Left lung (tissue), 10 donors: ENCODE data around the gene TMEM94. TPM values are rescaled to one million over a fixed set of nuclear protein-coding genes. Genes with fewer than 3 reads are reported as not detected.

Experiments used
- ATAC-seq: fragments of 200-7000 bp; cut with Tn5 transposase; one replicate; pipeline ENCODE4 v1.9.1; 2020; ENCODE audit warnings: moderate library complexity
- DNase-seq, 4 donors: peaks; one replicate each; pipeline ENCODE4 v3.0.0-alpha.2; 2013 to 2020
- H3K27ac ChIP-seq, 2 donors: fragments of 200-600 bp; sonication (generic) in 1 of 2; one replicate each; pipeline versions ENCODE4 v1.5.0 to v1.8.0; 2020 to 2021
- H3K27me3 ChIP-seq, 2 donors: fragments of 200-600 bp; sonication (generic) in 1 of 2; one replicate each; pipeline versions ENCODE4 v1.5.0 to v1.8.0; 2020 to 2021
- H3K36me3 ChIP-seq, 2 donors: fragments of 200-600 bp; sonication (generic) in 1 of 2; one replicate each; pipeline versions ENCODE4 v1.5.0 to v1.8.0; 2020 to 2021
- H3K4me1 ChIP-seq, 2 donors: fragments of 200-600 bp; one replicate each; pipeline ENCODE4 v1.8.0; 2021
- H3K4me3 ChIP-seq, 2 donors: fragments of 200-600 bp; sonication (generic) in 1 of 2; one replicate each; pipeline versions ENCODE4 v1.5.0 to v1.8.0; 2020 to 2021; ENCODE audit warnings: mild to moderate bottlenecking in 1 of 2
- H3K9me3 ChIP-seq, 2 donors: fragments of 200-600 bp; sonication (generic) in 1 of 2; one replicate each; pipeline versions ENCODE4 v1.5.0 to v1.8.0; 2020 to 2021
- CTCF ChIP-seq, 2 donors: fragments of 200-600 bp; sonication (generic) in 1 of 2; IDR thresholded peaks; one replicate each; pipeline versions ENCODE4 v1.5.0 to v1.8.0; 2021; ENCODE audit warnings: antibody characterized with exemption in 2 of 2
- intact Hi-C, 2 donors: fragments of 100-400 bp; cut with DNase I; formaldehyde crosslinking; loops; one replicate each; pipeline versions ENCODE4 v1.11.2 to v1.14.2; 2022
- polyA plus RNA-seq, 6 donors: library from polyadenylated mRNA; unstranded; fragments of 120-200 nt; gene quantifications; one replicate each; pipeline ENCODE4 v1.2.1, GENCODE V29; 2013; ENCODE audit not compliant: insufficient read length in 6 of 6
- total RNA-seq, 2 donors: library from RNA; stranded (reverse); fragmentation: NEBNext Ultra II Directional; extraction: Animal tissue kit (Norgen Biotek cat#: 25700); gene quantifications; one replicate each; pipeline ENCODE4 v1.2.1, GENCODE V29; 2021
- donor health status: DM: no; HTN: yes; CAD: no.
- donor health status: DM: no; HTN: no; CAD: no.

The TMEM94 gene
- total and polyA plus RNA-seq, 8 donors, result 68.4 to 91.7 (median 77.7) TPM

- intact Hi-C loops, result no loop called here
Measured at GRCh38 chr17:75504347-75505151, 48.1 kb downstream of the TMEM94 start.

GRCh38 chr17:75505152-75505409 is 48.6 kb downstream of the TMEM94 start:
- H3K9me3 ChIP-seq, result no peaks in the 10 kb centered on the region
- H3K4me3 ChIP-seq, result no peak overlapping the region
- peaks cover 0 to 79% of the 10 kb centered on the region in 2 donors for H3K36me3 ChIP-seq
- intact Hi-C loops, result no loop called here
- TF ChIP-seq CTCF (IDR thresholded peaks at IDR 0.05), result no peak
- ATAC-seq (no peak), DNase-seq (no peak)
- no peak overlapping the region for H3K27ac ChIP-seq
- H3K27me3 ChIP-seq, result no peaks in the 10 kb centered on the region
- peaks cover 7 to 36% of the 10 kb centered on the region in 2 donors for H3K4me1 ChIP-seq

More at GRCh38 chr17:75504347-75505151, 48.1 kb downstream of the TMEM94 start:
- no peaks in the 10 kb centered on the region for H3K27me3 ChIP-seq
- peak; percentile 50 for ATAC-seq
- H3K4me3 ChIP-seq, result no peak overlapping the region
- H3K9me3 ChIP-seq, result no peaks in the 10 kb centered on the region
- H3K4me1 ChIP-seq, result peaks cover 7 to 40% of the 10 kb centered on the region in 2 donors
- peaks cover 0 to 84% of the 10 kb centered on the region in 2 donors for H3K36me3 ChIP-seq
- peak in 1 of 4 donors; percentile 82 for DNase-seq
- TF ChIP-seq CTCF (IDR thresholded peaks at IDR 0.05), result peak; percentile 15 to 56
- no peak overlapping the region for H3K27ac ChIP-seq

GRCh38 chr17:75505640-75506039 is 49.2 kb downstream of the TMEM94 start:
- peak overlapping the region in 1 of 2 donors; percentile 18 for H3K27ac ChIP-seq
- no peak overlapping the region for H3K4me3 ChIP-seq
- DNase-seq (no peak), ATAC-seq (no peak)
- H3K36me3 ChIP-seq, result peaks cover 0 to 73% of the 10 kb centered on the region in 2 donors
- peaks cover 7 to 36% of the 10 kb centered on the region in 2 donors for H3K4me1 ChIP-seq
- H3K27me3 ChIP-seq, result no peaks in the 10 kb centered on the region
- H3K9me3 ChIP-seq, result no peaks in the 10 kb centered on the region
- intact Hi-C loops, result no loop called here
- TF ChIP-seq CTCF (IDR thresholded peaks at IDR 0.05), result no peak

GRCh38 chr17:75506134-75506533 is 49.7 kb downstream of the TMEM94 start:
- no peaks in the 10 kb centered on the region for H3K9me3 ChIP-seq
- DNase-seq, result no peak
- H3K27ac ChIP-seq, result peak overlapping the region in 1 of 2 donors; percentile 18
- no peak for TF ChIP-seq CTCF (IDR thresholded peaks at IDR 0.05)
- no peaks in the 10 kb centered on the region for H3K27me3 ChIP-seq
- intact Hi-C loops, result no loop called here
- H3K4me1 ChIP-seq, result peaks cover 7 to 41% of the 10 kb centered on the region in 2 donors
- no peak overlapping the region for H3K4me3 ChIP-seq
- peaks cover 0 to 68% of the 10 kb centered on the region in 2 donors for H3K36me3 ChIP-seq
- ATAC-seq, result no peak

- no peak for DNase-seq
- intact Hi-C loops, result no loop called here
- H3K9me3 ChIP-seq, result no peaks in the 10 kb centered on the region
- peaks cover 0 to 61% of the 10 kb centered on the region in 2 donors for H3K36me3 ChIP-seq
- no peak overlapping the region for H3K4me3 ChIP-seq
- TF ChIP-seq CTCF (IDR thresholded peaks at IDR 0.05), result no peak
- peak overlapping the region in 1 of 2 donors; percentile 18 for H3K27ac ChIP-seq
- no peak for ATAC-seq
- H3K27me3 ChIP-seq, result no peaks in the 10 kb centered on the region
- peaks cover 12 to 48% of the 10 kb centered on the region in 2 donors for H3K4me1 ChIP-seq
Measured at GRCh38 chr17:75506888-75507287, 50.5 kb downstream of the TMEM94 start.
